GM18505 (cell line): ENCODE data around the gene JUN.
"Not testable (repeated sequence)": the region's sequence is repeated elsewhere in the genome, so short reads cannot be mapped to it uniquely, and the experiment has no call there.

Experiments used
- ATAC-seq: cut with Tn5 transposase; IDR thresholded peaks from one replicate; pipeline ENCODE4 v1.9.1; 2021; ENCODE audit not compliant: unreplicated experiment
- POLR2A ChIP-seq: IDR thresholded peaks from 4 replicates; pipeline ENCODE4 v1.6.1; 2011; ENCODE audit warnings: borderline replicate concordance; ENCODE audit not compliant: insufficient read depth, insufficient read length; ENCODE audit errors: extremely low read depth

The JUN gene

DNA sequence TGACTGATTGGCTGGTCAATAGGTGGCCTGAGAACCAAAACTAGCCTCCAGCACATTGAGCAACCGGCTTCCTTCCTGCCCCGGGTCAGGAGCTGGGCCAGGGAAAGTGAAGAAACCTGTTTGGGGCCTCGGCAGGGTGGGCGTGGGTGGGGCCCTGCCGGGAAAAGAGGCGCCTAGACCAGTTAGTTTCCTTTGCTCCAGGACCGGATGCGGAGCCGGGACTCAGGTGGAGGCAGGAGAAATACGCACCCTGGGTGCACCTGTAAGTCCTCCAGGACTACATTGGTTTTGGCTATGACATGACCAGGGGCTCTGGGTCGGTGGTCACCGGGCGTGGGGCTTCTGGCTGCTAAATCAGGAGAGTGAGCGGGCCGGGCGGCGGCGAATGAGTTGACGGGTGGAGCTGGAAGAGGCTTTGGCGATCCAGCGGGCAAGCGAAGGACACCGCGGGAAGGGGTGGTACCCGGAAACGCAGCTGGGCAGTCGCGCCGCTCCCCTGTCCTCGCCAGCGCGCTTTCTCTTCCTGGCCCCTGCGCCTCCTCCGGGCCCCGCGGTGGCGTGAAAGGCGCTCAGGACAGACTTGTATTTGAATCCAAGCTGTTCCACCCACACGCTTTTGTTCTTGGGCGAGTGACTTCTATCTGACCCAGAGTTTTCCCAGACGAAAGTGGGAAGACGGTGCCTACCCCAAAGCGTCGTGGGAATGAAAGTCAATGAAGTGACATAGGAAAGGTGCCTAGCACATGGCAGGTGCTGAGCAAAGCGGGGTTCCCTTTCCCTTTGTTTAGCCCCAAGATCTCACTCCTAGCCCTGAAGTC, 30.6 kb upstream of the JUN start:
- ATAC-seq, result no peak
- no peak for TF ChIP-seq POLR2A

DNA sequence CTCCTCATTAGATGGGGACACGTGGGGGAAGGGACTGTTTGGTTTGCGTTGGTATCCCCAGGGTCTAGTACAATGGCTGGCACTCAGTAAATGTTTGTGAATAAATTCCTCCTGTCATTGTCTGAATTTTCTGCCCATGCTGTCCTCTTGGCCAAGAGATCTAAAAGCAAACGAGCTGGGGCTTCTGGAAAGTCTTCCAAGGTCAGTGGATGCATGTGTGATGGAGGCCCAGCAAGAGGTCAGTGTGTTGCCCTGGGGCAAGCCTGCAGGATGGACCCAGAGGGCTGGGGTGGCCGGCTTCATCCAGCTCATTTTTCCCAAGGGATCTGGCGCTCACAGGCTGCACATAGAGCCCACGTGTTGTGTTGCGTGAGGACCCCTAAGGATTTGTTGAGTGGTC, 30.0 kb upstream of the JUN start:
- ATAC-seq, result no peak
- TF ChIP-seq POLR2A, result no peak

- ATAC-seq, result no peak
- no peak for TF ChIP-seq POLR2A
Observed at GRCh38 chr1:58813361-58813760, 29.5 kb upstream of the JUN start.

DNA sequence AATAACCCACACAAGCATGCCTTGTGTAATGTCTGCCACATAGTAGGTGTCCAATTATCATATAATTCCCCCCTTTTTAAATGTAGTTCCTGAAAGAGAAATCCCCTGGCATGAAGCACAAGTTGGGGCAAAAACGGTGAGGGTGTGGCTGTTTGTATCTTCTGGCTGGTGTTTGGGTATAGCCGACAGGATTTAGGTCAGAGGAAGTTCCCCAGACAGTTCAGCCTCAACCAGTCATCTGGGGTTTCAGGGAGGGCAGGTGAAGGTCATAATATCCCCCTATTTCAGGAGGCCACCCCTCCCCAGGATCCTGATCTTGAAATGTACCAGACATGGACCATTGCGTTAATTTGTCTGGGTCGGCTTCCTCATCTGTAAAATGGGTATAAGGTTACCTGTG, 29.1 kb upstream of the JUN start:
- ATAC-seq, result no peak
- TF ChIP-seq POLR2A, result no peak

DNA sequence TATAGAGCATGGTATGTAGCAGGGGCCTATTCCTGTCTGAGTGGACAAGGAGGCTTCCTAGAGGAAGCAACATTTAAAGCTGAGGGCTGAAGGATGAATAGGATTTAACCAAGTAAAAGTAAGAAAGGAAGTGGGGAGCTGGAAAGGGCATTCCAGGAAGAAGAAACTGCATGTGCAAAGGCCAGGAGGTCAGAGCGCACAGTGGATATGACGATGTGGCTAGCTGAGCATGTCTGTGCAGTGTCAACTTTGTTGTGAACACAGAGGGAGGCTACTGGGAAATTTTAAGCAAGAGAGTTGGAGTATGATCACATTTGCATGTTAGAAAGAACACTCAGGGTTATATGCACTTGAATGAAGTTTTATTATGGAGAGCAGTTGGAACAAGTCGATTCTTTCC, 28.6 kb upstream of the JUN start:
- ATAC-seq, result no peak

GRCh38 chr1:58811303-58811702, 27.5 kb upstream of the JUN start:
- no peak for ATAC-seq
- no peak for TF ChIP-seq POLR2A

More for the DNA sequence above, 28.6 kb upstream of the JUN start:
- TF ChIP-seq POLR2A, result no peak

- TF ChIP-seq POLR2A, result no peak
- ATAC-seq, result no peak
Observed at GRCh38 chr1:58809325-58810010, 25.6 kb upstream of the JUN start.

DNA sequence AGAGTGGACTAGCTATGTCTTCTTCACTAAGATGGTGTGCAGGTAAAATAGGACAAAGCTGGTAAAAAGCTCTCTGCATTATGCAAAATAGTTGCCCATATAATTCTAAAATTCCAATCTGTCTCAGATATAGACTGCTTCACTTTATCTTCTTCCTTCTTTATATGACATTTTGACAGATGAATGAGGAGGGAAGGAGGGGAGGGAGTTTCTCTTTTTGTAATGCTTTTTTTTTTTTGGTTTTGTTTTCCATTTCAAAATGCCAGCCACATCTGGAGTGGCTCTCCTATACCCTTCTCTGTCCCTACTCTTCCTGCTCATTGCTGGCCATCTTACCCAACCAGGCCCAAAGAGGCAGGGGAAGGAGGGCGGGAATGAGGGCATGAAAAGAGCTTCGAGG, 24.2 kb upstream of the JUN start:
- TF ChIP-seq POLR2A, result no peak
- ATAC-seq, result no peak

- peak; percentile 46 for ATAC-seq
- no peak for TF ChIP-seq POLR2A
Observed at GRCh38 chr1:58805716-58806571, 22.1 kb upstream of the JUN start.

DNA sequence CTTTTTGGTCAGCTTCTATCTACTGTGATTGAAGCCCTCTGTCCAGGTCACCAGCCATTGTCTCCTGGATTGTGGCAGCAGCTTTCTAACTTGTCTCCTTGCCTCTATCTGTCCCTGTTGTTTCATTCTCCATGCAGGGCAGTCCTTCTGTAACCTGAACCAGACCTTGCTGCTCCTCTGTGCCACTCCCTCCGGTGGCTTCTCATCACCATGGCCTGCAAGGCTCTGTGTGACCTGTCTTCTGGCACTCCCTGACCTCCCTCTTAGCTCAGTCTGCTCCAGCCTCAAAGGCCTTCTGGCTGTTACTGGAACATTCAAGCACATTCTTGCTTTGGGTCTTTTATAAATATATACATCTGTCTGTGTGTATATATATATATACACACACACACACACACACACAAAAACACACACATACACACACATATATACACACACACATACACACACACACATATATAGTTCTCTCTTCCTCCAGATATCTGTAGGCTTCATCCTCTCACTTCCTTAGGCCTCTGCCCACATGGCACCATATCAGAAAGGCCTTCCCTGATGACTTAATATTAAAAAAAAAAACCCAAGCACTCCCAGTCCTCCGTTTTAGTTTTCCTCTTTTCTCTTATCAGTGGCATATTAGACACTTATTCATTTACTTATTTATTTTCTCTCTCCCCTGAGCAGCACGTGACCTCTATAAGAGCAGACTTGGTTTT, 21.2 kb upstream of the JUN start:
- no peak for TF ChIP-seq POLR2A
- no peak for ATAC-seq

DNA sequence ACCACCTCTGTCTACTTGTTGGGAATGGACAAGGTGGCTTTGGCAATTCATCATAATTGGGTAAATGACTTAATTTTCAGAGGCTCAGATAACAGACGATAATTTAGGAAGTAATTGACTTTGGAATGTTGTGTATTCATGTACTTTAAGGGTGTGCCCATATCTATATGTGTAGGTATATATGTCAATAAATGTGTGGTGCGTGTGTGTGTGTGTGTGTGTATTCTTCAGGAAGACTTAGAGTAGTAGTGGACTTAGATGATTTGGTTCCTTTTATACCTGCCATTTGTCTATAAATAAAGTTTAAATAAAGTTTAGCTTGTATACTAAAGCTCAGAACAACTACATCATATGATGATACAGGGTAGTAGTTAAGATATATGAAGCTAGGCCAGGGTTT, 20.0 kb upstream of the JUN start:
- no peak for TF ChIP-seq POLR2A
- ATAC-seq, result no peak

DNA sequence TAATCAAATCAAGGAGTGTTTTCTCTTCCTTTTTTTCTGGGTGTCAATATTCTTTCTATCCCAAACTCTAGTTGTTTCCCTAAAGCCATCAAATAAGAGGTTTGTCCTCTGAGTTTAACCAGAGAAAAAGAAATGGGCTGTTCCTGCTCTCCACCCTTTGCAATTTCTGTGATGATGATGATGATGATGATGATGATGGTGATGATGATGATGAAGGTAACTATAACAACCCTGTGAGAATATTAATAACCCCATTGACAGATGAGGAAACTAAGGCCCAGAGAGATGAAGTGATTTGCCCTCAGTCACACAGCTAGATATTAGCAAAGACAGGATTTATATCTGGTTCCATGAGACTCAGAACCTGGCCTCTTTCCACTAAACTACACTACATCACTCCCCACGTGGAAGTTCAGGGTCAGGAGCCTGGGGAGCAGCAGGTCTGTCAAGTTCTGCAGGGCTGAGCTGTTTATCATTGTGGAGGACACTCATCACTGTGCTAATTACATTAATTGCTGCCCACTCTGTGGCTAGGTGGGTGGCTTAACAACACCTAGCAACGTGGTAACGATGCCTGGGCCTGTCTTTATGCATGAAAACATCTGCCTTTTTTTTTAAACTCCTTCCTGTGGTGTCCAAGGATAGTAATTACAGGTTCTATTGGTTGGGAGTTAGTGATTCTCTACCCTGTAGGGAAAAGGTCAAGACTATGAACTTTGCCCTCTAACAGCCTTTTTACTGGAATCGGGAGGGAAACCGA, 19.0 kb upstream of the JUN start:
- TF ChIP-seq POLR2A, result no peak

DNA sequence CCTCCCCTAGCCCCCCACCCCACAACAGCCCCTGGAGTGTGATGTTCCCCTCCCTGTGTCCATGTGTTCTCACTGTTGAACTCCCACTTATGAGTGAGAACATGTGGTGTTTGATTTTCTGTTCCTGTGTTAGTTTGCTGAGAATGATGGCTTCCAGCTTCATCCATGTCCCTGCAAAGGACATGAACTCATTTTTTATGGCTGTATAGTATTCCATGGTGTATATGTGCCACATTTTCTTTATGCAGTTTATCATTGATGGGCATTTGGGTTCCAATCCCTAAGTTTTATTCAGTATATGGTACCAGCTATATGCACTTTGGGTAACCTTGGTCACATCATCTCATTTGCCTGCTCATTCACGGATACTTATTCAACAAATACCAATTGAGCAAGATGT, 17.4 kb upstream of the JUN start:
- not testable (repeated sequence) for ATAC-seq

More for the DNA sequence above, 19.0 kb upstream of the JUN start:
- ATAC-seq, result no peak
